Keratinocyte (primary cell): Measurements from ENCODE around the gene CCDC69.

Experiments used
- EZH2 ChIP-seq: IDR thresholded peaks from one replicate; pipeline ENCODE4 v1.6.1; 2012; ENCODE audit warnings: inconsistent platforms, mild to moderate bottlenecking, low read length, moderate library complexity
- TF ChIP-seq, protein P1 (sequence below), 3 experiments: IDR thresholded peaks in 1 of 3; conservative IDR thresholded peaks in 1 of 3; optimal IDR thresholded peaks in 1 of 3; 2 replicates in 2 of 3; 3 replicates in 1 of 3; pipeline versions ENCODE3 to v1.5.1; 2011; ENCODE audit warnings: low read length in 3 of 3, mild to moderate bottlenecking in 3 of 3, moderate library complexity in 2 of 3, control low read depth in 1 of 3, inconsistent platforms in 1 of 3; ENCODE audit not compliant: insufficient read depth in 2 of 3; ENCODE audit errors: extremely low read depth in 1 of 3

DNA sequence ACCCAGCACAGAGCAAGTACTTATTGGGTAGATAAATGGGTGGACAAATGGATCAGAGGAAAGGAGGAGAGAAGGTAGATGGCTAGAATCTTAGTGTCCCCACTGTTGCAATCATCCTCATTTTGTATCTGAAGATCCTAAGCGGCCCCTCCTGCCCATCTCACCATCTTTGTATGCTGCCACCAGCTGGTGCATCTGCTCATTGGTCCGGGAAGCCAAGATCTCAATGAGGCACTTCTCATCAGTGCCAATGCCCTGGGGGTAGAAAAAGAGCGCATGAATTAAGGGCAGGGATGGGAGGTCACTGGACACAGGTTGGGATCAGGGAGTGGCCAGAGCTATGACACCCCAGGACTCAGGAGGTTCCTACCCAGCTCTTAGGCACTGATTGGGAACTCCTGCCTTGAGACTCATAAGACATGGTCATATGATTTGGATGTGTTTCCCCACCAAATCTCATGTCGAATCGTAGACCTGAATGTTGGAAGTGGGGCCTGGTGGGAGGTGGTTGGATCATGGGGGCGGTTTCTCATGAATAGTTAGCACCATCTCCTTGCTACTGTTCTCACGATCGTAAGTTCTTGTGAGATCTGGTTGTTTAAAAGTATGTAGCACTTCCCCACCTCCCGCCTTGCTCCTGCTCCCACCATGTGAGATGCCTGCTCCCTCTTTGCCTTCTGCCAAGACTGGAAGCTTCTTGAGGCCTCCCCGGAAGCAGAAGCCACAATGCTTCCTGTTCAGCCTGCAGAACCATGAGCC, 86.6 kb downstream of the CCDC69 start:
- TF ChIP-seq, protein P1, sequence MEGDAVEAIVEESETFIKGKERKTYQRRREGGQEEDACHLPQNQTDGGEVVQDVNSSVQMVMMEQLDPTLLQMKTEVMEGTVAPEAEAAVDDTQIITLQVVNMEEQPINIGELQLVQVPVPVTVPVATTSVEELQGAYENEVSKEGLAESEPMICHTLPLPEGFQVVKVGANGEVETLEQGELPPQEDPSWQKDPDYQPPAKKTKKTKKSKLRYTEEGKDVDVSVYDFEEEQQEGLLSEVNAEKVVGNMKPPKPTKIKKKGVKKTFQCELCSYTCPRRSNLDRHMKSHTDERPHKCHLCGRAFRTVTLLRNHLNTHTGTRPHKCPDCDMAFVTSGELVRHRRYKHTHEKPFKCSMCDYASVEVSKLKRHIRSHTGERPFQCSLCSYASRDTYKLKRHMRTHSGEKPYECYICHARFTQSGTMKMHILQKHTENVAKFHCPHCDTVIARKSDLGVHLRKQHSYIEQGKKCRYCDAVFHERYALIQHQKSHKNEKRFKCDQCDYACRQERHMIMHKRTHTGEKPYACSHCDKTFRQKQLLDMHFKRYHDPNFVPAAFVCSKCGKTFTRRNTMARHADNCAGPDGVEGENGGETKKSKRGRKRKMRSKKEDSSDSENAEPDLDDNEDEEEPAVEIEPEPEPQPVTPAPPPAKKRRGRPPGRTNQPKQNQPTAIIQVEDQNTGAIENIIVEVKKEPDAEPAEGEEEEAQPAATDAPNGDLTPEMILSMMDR (optimal IDR thresholded peaks at IDR 0.05 in 1 of 3, IDR thresholded peaks at IDR 0.05 in 1 of 3, conservative IDR thresholded peaks at IDR 0.05 in 1 of 3; ENCODE audit: extremely low read depth in 1 of 3, insufficient read depth in 2 of 3, low read length in 3 of 3), result no peak
- no peak for TF ChIP-seq EZH2
